Suppressor macrophage (primary cell): ENCODE measurements around the gene CLIP2.
"Not testable (repeated sequence)": the region's sequence is repeated elsewhere in the genome, so short reads cannot be mapped to it uniquely, and the experiment has no call there.

ENCODE experiments used
- DNase-seq, 4 experiments: peaks; one replicate each; pipeline ENCODE4 v3.0.0-alpha.2; 2020 to 2022
- total RNA-seq, 17 experiments: gene quantifications; one replicate each; lab custom pipeline; 2026; ENCODE audit warnings: mixed read lengths in 6 of 17, inconsistent platforms in 3 of 17; lab: John Stamatoyannopoulos, UW

Gene CLIP2
- 18.8 to 55.3 (median 36.0) reads per million in 17 experiments for total RNA-seq

DNA sequence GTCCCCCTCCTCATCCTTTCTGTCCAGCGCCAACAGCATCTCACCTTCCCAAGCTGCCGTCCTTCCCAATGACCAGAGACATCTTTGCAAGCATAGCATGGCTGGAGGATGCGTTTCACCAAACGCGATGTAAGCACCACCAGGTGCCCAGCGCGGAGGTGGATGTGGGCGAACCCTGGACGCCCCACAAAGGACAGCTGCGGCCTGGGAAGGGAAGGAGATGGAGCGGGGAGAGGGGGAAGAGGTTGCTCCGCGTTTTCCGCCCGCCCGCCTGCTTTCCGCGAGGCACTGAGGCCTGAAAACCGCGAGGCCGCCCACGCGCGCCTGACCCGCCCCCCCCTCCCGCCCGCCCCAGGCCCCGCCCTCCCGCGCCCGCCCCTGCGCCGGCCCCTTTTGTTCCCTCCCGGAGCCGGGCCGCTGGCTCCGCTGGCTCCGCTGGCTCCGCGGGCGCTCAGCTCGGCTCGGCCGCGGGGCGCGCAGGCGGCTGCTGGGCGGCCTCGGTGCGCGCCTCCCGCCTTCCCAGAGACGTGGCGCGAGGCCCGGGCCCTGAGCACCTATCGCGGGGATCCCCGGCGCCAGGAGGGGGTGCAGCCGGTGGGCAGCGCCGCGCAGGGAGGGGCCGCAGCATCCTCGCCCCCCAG lies at the start of gene CLIP2:
CLIP2 (plus strand) TSS at position 390 of the 641 bp plus-strand sequence. CDS start 28,140 bp downstream, outside the sequence.
- DNase-seq, result peak; percentile 89 to 97 (median 93)

DNA sequence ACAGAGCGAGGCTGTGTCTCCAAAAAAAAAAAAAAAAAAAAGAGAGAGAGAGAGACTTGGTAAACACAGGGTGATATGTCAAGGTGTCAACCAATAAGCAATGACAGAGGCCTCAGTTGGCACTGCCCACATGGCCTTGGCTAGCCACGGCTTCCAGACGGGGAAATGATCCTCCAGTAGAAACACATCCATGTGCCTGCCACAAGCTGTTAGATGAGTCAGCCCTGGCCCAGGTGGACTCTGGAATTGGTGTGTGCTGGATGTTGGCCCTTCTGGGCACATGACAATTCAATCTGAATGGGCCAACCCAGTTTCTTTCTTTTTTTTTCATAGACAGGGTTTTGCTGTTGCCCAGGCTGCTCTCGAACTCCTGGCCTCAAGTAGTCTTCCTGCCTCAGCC lies 48.7 kb upstream of the CLIP2 start:
- DNase-seq, result no peak

DNA sequence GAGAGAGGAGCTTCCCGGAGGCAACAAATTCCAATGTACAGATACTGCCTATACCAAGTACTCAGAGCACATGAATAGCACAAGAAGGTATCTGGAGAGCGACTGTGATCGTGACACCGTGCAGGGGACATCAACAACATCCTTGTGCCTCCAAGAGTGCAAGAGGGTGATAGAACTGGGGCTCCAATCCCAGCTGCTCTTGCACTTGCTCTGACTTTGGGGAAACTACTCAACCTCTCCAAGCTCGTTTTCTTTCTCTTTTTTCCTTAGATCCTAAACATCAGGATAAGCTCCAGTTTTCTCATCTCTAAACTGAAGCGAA lies 47.1 kb upstream of the CLIP2 start:
- DNase-seq, result no peak

DNA sequence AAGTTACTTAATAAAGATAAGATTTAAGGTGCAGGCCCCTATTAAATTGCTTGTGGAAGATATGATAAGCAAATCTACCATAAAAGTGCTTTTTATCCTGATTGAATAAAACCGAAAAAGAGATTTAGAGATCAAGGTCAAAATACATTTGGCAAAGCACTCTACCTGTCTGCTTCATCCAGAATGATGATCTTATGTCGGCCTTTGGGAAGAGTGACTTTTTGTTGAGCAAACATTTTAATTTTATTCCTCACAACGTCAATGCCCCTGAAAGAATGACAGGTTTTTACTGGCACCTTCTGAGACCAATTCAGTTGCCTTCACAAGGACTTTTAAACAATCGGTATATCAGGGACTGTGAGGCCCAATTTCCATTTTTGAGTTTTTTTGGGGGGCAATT lies 42.7 kb upstream of the CLIP2 start:
- no peak for DNase-seq

DNA sequence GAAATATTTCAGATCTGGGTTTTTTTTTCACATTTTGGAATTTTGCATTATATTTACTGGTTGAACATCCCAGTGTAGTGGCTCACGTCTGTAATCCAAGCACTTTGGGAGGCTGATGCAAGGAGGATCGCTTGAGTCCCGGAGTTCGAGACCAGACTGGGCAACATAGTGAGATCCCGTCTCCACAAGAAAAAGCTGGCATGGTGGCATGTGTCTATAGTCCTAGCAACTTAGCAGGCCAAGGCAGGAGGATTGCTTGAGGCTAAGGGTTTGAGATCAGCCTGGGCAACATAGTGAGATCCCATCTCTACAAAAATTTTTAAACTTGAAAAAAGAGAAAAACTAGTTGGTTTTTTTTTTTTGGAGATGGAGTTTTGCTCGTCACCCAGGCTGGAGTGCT lies 41.1 kb upstream of the CLIP2 start:
- DNase-seq, result no peak

DNA sequence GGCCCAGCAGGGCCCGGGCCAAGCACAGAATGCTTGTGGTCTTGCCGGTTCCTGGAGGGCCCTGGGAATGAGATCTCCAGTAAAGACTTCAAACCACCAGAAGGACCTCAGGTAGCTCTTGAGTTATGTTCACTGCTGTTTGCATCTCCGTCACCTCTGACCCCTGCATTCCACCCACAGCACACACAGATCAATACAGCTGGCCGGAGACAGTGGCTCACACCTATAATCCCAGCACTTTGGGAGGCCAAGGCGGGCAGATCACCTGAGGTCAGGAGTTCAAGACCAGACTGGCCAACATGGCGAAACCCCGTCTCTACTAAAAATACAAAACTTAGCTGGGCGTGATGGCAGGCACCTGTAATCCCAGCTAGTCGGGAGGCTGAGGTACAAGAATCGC lies 40.1 kb upstream of the CLIP2 start:
- DNase-seq, result not testable (repeated sequence)

DNA sequence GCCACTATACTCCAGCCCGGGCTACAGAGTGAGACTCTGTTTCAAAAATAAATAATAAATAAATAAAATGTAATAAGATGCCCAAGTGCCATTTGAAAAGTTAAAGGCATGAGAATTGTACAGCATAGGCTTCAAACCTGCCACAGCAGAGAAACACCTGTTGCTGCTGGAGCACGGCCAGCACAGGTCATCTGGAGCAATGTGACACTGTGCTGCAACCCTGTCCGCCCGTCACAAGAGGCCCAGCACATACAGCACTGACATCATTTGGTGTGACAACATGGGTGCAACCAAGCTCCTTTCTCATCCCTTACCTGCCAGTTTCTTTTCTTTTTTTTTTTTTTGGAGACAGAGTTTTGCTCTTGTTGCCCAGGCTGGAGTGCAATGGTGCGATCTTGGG lies 36.3 kb upstream of the CLIP2 start:
- DNase-seq, result no peak

DNA sequence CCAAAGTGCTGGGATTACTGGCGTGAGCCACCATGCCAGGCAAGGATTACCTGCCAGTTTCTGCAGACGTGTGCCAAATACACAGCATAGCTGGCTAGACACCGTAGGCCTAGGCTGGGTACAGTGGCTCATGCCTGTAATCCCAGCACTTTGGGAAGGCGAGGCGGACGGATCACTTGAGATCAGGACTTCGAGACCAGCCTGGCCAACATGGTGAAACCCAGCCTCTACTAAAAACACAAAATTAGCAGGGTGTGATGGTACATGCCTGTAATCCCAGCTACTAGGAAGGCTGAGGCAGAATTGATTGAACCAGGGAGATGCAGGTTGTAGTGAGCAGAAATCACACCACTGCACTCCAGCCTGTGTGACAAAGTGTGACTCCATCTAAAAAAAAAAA lies 35.9 kb upstream of the CLIP2 start:
- DNase-seq, result no peak

DNA sequence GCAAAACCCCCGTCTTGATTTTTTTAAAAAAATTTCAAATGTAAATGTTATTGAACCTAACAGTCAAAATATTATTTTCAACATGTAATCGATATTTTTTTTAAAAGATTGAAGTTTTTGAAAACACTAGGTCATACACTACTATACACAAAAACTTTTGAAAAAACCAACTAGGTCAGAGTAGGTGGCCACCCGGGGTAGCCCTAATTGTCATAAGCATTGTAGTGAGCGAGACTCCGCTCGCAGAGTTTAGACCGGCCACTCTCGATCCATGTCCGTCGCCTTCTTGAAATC lies 35.4 kb upstream of the CLIP2 start:
- no peak for DNase-seq

DNA sequence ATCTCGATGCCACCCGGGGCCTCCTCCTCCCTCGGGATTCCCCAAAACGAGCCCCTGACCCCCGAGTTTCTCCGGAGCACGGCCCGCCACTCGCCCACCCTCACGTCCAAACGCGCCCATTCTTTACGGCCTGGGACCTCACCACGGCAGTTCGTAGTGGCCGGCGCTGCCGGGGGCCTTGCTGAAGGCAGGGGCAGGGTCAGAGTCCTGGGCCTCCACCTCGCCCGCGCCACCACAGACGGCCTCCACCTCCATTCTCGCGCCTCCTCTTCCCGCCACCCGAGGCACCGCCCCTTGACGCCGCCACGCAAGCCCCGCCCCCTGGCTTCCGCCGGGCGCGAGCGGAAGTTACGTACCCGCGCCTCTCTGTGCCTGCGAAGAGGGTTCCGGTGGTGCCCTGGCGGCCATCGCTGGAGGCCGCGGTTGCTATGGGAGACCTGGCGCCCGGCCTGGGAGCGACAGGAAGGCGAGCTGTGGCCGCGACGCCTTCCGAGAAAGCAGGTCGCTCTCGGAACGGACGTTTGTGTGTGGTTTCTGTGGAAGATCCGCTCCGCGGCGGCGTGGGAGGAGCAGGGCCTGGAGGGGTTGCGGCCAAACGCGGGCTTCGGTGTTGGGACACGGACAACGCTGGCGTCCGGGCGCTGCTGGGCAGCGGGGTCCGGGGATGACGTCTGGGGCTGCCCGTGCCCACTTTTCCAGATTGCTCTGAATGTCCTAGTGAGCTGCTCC lies 34.9 kb upstream of the CLIP2 start, which contains the start of gene RFC2:
RFC2 (minus strand) TSS at position 271 of the 729 bp plus-strand sequence; CDS start at position 255, 16 bp downstream.
- peak; percentile 98 to 99 (median 98) for DNase-seq

DNA sequence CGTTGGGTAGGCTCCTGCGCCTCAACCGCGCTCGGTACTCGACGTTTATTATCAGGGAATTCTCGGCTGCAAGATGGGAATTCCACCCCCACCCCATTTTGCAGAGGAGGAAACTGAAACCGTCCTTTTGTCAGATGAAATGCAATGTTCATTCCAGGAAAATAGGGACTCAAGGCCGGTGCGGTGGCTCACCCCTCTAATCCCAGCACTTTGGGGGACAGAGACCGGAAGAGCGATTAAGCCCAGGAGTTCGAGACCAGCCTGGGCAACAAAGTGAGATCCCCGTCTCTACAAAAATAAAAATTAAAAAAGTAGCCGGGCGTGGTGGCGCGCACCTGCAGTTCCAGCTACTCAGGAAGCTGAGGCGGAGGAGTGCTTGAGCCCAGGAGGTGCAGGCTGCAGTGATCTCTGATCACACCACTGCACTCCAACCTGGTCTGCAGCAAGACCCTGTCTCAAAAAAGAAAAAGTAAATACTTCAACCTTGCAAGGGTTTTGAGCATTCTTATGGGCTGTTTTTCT lies 34.3 kb upstream of the CLIP2 start:
- no peak for DNase-seq

DNA sequence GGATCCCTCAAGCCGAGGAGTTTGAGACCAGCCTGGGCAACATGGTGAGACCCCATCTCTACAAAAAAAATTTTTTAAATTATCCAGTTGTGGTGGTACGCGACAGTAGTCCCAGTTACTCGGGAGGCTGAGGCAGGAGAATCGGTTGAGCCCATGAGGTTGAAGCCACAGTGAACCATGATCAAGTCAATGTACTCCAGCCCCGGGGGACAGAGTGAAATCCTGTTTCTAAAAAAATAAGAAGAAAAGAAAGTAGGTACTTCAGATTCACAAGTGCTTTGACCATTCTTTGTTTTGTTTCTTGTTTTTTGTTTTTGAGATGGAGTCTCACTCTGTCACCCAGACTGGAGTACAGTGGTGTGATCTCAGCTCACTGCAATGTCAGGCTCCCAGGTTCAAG lies 33.7 kb upstream of the CLIP2 start:
- not testable (repeated sequence) for DNase-seq

DNA sequence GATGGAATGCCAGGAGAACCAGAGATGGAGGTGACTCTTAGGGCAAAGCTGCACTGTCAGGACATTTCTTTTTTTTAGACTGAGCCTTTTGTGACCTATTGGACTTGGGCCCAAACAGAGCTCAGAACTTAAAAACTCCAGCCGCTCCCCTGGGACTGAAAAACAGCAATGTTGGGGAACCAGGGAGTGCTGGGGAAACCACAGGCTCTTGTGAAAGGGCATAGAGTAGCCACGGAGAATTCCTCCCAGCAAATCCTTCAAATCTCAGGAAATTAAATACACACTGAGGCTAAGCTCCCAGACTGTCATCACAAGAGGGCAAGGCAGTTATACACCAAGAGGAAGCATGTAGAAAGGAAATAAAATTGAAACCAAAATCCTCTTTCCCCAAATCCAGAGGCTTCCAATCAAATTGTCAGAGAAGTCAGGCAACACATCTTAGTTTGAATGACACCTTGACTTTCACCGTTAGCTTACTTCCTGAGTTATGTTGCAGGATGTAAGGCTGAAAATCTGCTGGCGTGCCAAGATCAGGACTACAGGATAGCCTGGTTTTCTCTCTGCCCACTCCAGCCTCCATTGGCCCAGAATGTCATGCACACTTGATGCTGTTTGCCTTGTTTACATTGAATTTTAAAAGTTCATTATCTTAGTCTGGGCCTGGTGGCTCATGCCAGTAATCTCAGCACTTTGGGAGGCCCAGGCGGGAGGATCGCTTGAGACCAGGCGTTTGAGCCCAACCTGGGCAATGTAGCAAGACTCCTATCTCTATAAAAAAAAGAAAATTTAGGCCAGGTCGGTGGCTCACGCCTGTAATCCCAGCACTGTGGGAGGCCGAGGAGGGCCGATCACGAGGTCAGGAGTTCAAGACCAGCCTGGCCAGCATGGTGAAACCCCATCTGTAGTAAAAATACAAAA lies 32.5 kb upstream of the CLIP2 start:
- DNase-seq, result peak in 3 of 4 experiments; percentile 17 to 27 (median 21)

DNA sequence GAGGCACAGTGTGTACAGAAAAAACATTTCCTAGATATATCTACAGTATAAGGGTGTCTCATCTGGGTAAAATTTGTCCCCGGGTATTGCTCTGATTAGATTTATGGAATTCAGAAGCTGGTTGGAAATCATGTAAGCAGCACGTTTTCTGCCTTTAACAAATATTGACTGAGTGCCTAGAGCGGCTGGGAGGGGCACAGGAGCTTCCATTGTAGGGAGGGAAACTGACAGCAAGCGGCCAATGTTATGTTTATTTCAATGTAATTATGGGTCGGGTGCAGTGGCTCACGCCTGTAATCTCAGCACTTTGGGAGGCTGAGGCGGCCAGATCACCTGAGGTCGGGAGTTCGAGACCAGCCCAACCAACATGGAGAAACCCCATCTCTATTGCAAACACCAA lies 30.6 kb upstream of the CLIP2 start:
- DNase-seq, result no peak

DNA sequence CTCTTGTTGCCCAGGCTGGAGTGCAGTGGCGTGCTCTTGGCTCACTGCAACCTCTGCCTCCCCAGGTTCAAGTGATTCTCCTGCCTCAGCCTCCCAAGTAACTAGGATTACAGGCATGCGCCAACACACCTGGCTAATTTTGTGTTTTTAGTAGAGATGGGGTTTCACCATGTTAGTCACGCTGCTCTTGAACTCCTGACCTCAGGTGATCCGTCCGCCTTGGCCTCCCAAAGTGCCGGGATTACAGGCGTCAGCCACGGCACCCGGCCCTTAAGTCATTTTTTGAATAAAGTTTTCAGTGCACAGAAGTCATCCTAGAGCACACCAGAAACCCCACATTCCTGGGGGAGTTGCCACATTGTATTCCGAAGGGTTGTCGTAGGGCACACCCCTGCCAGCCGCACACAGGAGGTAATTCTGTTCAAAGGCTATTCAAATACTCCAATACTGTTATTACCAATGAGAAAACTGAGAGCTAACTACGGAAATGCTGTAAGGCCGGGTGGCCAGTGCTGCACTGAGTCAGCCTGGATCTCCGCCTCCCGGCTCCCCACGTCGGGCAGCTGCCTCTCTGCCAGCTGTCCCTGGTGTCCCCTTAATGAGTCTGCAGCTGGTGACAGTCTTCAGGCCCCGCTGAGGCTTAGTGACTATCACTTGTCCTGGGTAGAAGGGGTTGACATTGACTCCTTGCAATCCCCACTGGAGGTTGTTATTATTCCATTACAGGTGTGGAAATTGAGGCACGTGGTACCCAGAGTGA lies 26.4 kb upstream of the CLIP2 start:
- no peak for DNase-seq

DNA sequence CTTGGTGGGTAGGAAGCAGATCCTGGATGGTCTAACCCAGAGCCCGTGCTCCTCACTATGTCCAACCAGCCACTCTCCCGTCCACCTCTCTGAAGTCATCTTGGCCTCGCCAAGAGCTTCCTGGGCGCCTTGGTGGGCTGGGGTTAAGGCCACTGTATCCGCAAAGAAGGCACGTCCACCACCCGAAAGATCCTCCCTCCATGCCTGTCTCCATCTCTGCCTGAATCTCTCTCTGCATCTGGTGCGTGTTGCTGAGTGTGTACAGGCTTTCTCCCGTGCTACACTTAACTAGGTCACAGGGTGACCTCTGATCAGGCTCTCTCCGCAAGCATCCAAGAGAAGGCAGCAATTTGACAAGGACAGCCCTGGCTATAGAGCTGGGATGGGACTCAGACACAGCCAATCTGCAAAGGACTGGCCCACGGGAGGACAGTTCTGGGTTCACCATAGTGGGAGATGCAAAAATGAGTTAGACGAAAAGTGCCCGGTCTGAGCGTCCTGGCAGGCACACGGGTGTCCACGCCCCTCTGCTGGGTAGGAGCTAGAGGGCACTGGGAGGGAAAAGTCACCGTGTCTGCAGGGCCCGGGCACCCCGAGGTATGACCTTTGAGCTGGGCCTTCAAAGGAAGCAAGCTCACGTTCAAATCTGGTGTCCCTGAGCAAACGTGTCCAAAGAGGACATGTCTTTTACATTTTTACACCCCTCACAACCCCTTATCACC lies 25.6 kb upstream of the CLIP2 start:
- no peak for DNase-seq

DNA sequence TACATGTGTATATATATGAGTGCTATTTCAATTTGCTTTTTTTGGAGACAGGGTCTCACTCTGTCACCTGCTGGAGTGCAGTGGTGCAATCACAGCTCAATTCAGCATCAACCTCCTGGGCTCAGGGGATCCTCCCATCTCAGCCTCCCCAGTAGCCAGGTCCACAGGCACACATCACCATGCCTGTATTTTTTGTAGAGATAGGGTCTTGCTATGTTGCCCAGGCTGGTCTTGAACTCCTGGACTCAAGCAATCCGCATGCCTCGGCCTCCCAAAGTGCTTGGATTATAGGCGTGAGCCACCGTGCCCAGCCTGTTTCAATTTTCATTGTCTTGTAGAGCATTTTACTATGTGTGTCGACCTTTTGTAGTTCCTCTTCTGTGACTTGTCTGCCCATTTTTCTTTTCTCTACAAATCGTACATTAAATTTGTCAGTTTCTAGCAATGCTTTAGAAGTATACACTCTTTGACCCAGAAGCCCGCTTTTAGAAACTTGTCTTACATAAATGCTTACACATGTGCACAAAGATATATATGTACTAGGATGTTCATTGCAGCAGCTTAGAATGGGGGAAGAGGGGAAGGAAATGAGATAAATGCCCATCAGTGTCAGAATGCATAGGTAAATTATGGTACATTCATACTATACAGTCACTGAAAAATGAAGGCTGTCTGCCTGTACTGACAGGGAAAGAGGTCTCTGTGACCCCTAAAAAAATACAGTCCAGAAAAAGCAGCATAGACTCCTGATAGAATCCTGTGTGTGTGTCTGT lies 22.8 kb upstream of the CLIP2 start:
- DNase-seq, result peak in 2 of 4 experiments; percentile 23 to 28

DNA sequence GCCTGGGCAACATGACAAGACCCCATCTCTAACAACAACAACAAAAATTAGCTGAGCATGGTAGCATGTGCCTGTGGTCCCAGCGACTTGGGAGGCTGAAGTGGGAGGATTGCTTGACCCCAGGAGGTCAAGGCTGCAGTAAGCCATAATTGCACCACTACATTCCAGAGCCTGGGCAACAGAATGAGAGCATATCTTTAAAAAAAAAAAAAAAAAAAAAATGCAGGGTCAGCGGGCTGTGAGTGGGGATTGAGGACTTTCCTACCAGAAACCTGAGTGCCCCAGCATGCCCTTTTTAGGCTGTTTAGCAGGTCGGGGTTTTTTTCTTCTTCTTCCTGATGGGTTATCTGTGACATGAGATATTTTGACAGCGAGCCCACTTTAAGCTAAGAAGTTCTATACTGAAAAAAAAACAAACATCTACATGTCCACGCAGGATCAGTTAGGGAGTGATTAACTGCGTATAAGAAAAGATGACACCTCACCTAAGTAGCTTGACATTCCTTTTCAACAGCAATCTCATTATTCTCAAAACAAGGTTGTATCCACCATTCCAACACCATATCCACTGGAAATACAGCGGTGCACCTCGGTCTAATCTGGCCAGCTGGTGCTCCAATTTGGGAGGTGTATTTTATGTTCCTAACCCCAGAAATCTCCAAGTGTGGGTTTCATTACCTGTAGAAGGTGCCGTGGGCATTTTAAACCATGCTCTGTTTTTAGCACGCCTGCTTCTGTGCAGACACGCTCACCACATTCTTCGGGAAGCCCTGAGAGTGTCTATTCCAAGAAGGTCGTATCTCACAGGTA lies 21.2 kb upstream of the CLIP2 start:
- DNase-seq, result no peak

DNA sequence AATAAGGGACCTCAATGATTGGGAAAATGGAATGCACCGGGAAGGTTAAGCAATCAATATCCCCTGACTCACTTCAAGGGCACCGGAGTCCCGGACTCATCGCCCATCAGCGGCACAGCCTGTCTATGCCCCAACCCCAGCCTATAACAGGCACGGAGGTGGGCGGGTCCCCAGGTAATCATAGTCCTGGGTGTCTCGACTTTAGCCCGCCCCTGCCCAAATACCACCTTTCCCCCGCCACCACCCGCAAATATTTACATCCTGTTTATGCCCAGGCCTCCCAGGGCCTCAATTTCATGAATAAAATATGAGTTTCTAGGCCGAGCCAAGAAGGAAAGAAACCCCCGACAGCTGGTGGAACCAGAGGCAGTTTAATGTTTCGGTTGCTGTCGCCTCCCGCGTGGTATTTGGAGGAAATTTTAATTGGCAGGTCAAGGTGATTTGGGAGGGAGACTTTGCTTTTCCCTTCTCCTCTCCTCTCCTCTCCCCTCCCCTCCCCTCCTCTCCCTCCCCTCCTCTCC lies 19.4 kb upstream of the CLIP2 start:
- DNase-seq, result peak; percentile 13 to 57 (median 42)

DNA sequence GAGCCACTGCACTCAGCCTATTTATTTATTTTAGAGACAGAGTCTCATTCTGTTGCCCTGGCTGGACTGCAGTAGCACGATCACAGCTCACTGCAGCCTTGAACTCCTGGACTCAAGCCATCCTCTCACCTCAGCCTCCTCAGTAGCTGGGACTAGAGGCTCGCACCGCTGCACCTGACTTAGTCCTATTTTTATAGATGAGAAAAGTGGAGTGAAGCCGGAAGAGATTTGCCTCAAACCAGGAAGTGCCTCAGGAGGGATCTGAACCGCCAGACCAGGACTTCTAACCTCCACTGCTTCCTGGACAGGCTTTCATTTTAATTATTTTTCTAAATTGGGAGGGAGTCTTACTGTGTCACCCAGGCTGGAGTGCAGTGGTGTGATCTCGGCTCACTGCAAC lies 17.5 kb upstream of the CLIP2 start:
- peak; percentile 32 to 50 (median 42) for DNase-seq
